Stimulated activated CD4-positive, alpha-beta T cell treated with anti-CD3 and anti-CD28 coated beads, Interleukin-12 subunit alpha, Interleukin-12 subunit beta, amount 100 ng/mL, for 48 hours (primary cell): ENCODE results near the gene ELF1.
"Not testable (repeated sequence)": the region's sequence is repeated elsewhere in the genome, so short reads cannot be mapped to it uniquely, and the experiment has no call there.

Experiments used
- DNase-seq, 3 donors: peaks; one replicate each; pipeline ENCODE4 v3.0.0-alpha.2; 2020; ENCODE audit warnings: low read depth in 2 of 3, low spot score in 1 of 3

ELF1 gene

DNA sequence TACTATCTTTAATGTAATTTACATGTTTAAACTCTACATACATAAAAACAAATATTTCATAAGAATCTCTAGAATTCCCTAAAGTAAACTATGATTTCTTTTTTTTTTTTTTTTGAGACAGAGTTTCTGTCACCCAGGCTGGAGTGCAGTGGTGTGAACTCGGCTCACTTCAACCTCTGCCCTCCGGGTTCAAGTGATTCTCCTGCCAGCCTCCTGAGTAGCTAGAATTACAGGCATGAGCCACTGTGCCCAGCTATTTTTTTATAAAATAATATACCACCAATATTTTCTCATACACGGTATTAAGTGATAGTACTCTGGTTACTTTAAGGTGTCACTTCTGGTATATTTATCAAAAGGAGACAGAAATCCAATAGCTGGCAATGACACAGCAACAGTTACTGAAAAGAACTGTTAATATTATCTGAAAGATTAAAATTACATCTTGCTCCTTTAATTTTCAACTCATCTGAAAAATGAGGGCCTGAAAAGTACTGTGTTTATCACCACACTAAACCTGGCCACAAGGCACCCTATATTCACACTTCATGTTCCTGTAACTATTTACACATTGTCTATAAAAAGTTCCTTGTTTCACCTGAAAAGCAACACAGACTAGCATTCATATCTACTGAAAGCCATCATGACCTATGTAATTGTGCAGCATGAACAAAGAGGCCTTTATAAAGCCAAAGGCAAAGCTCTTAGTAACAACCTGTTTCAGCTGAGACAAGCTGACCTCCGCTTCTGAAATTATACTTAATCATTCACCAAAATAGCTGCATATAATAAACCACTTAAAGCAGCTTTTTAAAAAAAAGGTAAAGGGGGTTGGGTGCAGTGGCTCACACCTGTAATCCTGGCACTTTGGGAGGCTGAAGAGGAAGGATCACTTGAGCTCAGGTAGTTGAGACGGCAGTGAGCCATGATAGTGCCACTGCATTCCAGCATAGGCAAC is 123.6 kb downstream of the ELF1 start:
- no peak for DNase-seq

DNA sequence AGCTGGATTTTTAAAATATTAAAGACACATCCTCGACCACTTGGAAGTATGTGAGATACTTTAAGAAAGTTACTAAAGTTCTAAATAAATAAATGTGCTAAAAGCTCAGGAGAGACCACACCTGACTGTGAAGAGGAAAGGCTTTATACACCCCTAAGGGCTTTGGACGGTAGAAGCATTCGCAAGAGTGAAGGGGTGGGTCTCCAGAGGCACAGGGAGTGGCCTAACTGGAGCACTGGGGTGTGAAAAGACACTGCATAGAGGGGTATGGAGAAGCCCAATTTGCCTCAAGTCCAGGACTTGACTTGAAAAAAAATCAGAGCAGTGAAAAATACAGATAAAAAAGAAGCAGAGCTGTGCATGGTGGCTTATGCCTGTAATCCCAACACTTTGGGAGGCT is 125.5 kb downstream of the ELF1 start:
- DNase-seq: not testable (repeated sequence)

DNA sequence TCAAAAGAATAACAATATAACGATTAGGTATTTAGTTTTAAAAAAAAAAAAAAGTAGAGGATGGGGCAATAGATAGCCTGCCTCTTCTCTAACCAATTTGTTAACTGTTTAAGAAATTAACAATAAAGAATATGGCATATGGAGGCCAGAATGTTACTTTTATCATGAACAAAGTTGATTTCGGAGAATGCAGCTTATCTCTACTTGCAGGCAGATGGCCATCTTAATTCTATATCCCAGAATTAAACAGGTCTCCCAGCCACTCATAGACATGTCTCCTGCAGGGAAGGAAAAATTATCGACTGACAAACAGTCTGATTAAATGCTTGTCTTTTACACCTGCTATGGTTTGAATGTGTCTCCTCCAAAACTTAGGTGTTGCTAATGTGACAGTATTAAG is 133.1 kb downstream of the ELF1 start:
- no peak for DNase-seq

DNA sequence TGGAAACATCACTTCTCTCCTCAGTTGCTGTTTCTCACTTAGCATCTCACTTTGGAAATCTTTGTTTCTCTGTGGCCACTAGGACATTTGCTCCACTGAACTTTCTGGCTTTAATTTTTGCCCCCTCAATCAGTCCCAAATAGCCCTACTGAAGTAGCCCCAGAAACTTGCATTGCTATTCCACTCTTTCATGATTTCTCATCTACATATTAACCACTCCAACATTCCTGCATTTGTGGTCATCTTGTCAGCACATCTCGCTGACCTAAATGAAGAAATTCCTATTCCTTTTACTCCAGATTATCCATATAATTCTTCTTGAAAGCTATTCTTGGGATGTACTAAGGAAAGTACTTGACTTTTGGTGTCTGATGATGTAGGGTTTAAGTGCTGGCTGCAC is 134.9 kb downstream of the ELF1 start:
- DNase-seq: not testable (repeated sequence)
